Upper lobe of left lung (tissue), 6 donors: ENCODE data around the gene CABLES1. TPM values are rescaled to one million over a fixed set of nuclear protein-coding genes. Genes with fewer than 3 reads are reported as not detected.
A peak's percentile ranks its signal among the peaks of the same experiment; 100 is the strongest.

ENCODE experiments used
- ATAC-seq, 2 donors: fragments of 200-7000 bp; cut with Tn5 transposase; one replicate each; pipeline ENCODE4 v1.9.1; 2022; ENCODE audit warnings: mild to moderate bottlenecking in 2 of 2, moderate library complexity in 2 of 2; ENCODE audit not compliant: low FRiP score in 2 of 2
- DNase-seq, 2 donors: peaks; one replicate each; pipeline ENCODE4 v3.0.0-alpha.2; 2019 to 2020
- H3K27ac ChIP-seq, 4 donors: fragments of 200-600 bp; sonication (generic); one replicate each; pipeline ENCODE4 v1.5.1; 2016 to 2019
- H3K27me3 ChIP-seq, 4 donors: fragments of 200-600 bp; sonication (generic); one replicate each; pipeline ENCODE4 v1.5.1; 2017 to 2019
- H3K36me3 ChIP-seq, 4 donors: fragments of 200-600 bp; sonication (generic); one replicate each; pipeline ENCODE4 v1.5.1; 2016 to 2019
- H3K4me1 ChIP-seq, 4 donors: fragments of 200-600 bp; sonication (generic); one replicate each; pipeline ENCODE4 v1.5.1; 2018 to 2019
- H3K4me3 ChIP-seq, 4 donors: fragments of 200-600 bp; sonication (generic); one replicate each; pipeline ENCODE4 v1.5.1; 2017 to 2019; ENCODE audit warnings: mild to moderate bottlenecking in 2 of 4, moderate library complexity in 1 of 4
- H3K9me3 ChIP-seq, 4 donors: fragments of 200-600 bp; sonication (generic); one replicate each; pipeline ENCODE4 v1.5.1; 2018 to 2019
- EP300 ChIP-seq, 4 donors: sonication (generic); formaldehyde crosslinking; IDR thresholded peaks; one replicate each; pipeline ENCODE4 v1.5.1; 2017; ENCODE audit warnings: antibody characterized with exemption in 4 of 4, control low read depth in 2 of 4
- POLR2A ChIP-seq, 4 donors: fragments of 450-650 bp; IDR thresholded peaks; one replicate each; pipeline ENCODE4 v1.5.1; 2016 to 2017; ENCODE audit warnings: antibody characterized with exemption in 4 of 4, mild to moderate bottlenecking in 2 of 4
- POLR2AphosphoS5 ChIP-seq, 2 donors: sonication (generic); formaldehyde crosslinking; IDR thresholded peaks; one replicate each; pipeline ENCODE4 v1.5.1; 2017; ENCODE audit warnings: antibody characterized with exemption in 2 of 2
- WGBS, 2 donors: methylation state at CpG; one replicate each; pipeline ENCODE4 v1.1.5; 2017 to 2018; 5-methylcytosine and 5-hydroxymethylcytosine counted together
- total RNA-seq, 6 donors: library from RNA; depleted of rRNA in 4 of 6; stranded (reverse); fragments of >200 nt in 4 of 6; gene quantifications; one replicate each; pipeline versions ENCODE4 v1.1.0 to v1.2.1, GENCODE V29; 2016 to 2021
- TF ChIP-seq, protein P1 (sequence below), 6 experiments: fragments of 450-650 bp in 4 of 6; fragments of 200-600 bp in 2 of 6; sonication (generic) in 2 of 6; IDR thresholded peaks; one replicate each; pipeline ENCODE4 v1.5.1; 2016 to 2019; ENCODE audit warnings: antibody characterized with exemption in 6 of 6
- donor health status: DM: no; HTN: no; CAD: no; lungs with moderate emphysema.
- donor health status: DM: no; HTN: yes; CAD: no; lungs with severe emphysema.

The CABLES1 gene
- total RNA-seq, 6 donors from 2014 or later: 24.6 to 63.9 (median 40.9) TPM

DNA sequence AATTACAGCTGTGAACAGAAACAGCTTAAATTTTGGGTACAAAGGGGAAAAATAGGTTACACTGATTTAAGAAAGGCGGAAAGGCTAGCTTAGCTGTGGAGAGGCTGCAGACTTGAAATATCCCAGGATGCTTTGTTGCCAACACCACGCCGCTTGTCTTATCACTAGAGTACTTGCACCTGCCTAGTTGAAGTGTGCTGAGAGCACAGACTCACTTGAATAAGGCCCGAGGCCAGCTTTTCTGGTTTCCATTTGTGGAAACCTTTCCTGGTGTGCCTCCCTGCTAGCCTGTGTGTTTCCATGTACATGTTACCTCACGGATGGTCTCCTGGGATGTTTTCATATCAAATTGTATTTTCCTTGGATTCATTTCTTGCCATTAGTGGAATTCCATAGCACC is 3.2 kb downstream of the CABLES1 start:
- Histone ChIP-seq H3K27me3 (peaks cover 0 to 17% (median 0%) of the 10 kb centered on the region in 4 donors), H3K27ac (peak overlapping the region in 2 of 4 donors; percentile 57 to 95), H3K36me3 (no peaks in the 10 kb centered on the region), H3K4me3 (peak overlapping the region in 2 of 4 donors; percentile 60 to 75), H3K9me3 (no peaks in the 10 kb centered on the region), H3K4me1 (peaks cover 43 to 80% (median 60%) of the 10 kb centered on the region in 4 donors)
- DNase-seq: peak in 1 of 2 donors; percentile 87
- peak in 1 of 2 donors; percentile 51 for ATAC-seq
- peak in 1 of 4 donors; percentile 22 for TF ChIP-seq POLR2A (IDR thresholded peaks at IDR 0.05)
- peak in 1 of 4 donors; percentile 57 for TF ChIP-seq EP300 (IDR thresholded peaks at IDR 0.05)
- peak; percentile 23 to 68 for TF ChIP-seq POLR2AphosphoS5 (IDR thresholded peaks at IDR 0.05)
- TF ChIP-seq, protein P1, sequence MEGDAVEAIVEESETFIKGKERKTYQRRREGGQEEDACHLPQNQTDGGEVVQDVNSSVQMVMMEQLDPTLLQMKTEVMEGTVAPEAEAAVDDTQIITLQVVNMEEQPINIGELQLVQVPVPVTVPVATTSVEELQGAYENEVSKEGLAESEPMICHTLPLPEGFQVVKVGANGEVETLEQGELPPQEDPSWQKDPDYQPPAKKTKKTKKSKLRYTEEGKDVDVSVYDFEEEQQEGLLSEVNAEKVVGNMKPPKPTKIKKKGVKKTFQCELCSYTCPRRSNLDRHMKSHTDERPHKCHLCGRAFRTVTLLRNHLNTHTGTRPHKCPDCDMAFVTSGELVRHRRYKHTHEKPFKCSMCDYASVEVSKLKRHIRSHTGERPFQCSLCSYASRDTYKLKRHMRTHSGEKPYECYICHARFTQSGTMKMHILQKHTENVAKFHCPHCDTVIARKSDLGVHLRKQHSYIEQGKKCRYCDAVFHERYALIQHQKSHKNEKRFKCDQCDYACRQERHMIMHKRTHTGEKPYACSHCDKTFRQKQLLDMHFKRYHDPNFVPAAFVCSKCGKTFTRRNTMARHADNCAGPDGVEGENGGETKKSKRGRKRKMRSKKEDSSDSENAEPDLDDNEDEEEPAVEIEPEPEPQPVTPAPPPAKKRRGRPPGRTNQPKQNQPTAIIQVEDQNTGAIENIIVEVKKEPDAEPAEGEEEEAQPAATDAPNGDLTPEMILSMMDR (IDR thresholded peaks at IDR 0.05): no peak
- WGBS, 2 donors: 65 to 66% methylated on average over 5 of the region's 5 CpGs

DNA sequence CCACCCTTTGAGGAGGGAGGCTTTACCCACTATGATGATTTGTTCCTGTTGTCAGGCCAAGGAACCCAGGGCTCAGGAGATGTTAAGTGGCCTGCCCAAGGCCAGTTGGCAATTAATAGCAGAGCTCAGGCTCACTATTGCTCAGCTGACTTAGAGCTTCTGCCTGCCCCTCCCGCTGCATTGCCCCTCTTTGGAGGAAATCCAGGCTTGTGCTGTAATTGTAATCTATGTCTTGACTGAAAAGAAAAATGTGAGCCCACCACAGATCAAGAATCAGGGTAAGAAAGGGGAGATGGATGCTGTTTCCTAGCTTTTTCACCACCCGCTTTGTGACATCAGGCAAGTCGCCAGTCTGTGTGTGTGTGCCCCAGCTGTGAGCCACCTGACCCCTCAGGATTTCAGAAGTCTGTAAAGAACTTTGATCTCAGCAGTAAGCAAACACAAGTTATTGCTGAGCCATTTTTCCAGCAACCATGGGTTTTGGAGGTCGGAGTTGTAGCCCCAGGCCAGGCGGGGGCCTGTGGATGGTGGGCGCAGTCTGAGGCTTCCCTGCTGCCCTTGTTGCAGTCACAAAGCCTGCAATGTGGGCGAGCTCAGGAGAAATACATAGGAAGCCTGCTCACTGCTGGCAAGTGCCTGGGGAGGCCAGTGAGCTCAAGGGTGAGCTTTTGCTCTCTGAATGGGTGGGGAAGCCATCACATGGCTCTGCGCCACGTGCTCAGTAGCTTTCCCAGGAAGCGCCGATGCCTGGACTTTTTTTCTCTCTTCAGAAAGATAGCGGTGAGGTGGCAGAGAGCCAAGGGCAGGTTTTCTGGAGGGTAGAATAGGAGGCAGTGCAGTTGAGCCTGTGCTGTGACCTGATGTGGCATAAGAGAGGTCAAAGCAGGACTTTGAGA is 6.1 kb downstream of the CABLES1 start:
- Histone ChIP-seq H3K4me1 (peaks cover 43 to 64% (median 54%) of the 10 kb centered on the region in 4 donors), H3K9me3 (no peaks in the 10 kb centered on the region), H3K27ac (peak overlapping the region; percentile 32 to 87 (median 54)), H3K27me3 (peaks cover 0 to 6% (median 0%) of the 10 kb centered on the region in 4 donors), H3K36me3 (no peaks in the 10 kb centered on the region), H3K4me3 (no peak overlapping the region)
- ATAC-seq: no peak
- DNase-seq: peak in 1 of 2 donors; percentile 56
- TF ChIP-seq, protein P1 (IDR thresholded peaks at IDR 0.05): no peak
- TF ChIP-seq POLR2AphosphoS5 (IDR thresholded peaks at IDR 0.05) (no peak), EP300 (IDR thresholded peaks at IDR 0.05) (no peak), POLR2A (IDR thresholded peaks at IDR 0.05) (no peak)
- WGBS, 2 donors: 60 to 69% methylated on average over 8 to 12 of the region's 12 CpGs

DNA sequence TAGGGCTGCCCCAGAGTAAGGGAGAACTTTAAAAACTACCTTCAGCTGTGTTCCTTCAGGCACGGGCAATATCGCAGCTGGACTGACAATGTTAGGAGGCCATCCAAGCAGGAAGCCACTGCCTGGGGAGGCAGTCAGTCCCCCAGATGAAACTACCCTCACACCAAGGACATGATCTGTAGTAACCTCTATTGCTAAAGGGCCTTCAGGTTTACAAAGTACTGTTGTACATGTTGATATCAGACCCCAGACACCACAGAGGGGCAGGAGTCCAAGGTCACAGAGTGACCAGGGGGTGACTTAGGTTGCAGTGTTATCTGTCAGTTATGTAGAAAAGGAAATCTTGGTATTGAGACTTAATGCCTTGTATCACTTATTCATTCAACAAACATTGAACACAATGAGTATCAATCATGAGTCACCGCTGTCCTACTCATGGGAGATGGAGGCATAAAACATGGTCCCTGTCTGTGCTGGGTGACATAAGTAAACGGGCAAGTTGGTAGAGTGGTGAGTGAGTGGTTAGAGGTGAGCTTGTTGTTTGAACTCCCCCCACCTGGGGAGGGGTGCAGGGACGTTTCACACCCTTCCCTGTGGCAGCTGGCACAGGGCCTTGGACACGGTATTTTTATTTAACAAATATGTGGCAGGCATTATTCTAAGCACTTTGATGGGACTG is 7.1 kb downstream of the CABLES1 start:
- H3K4me3 ChIP-seq: no peak overlapping the region
- peaks cover 36 to 57% (median 48%) of the 10 kb centered on the region in 4 donors for H3K4me1 ChIP-seq
- no peak for ATAC-seq
- H3K27ac ChIP-seq: peak overlapping the region; percentile 48 to 87 (median 78)
- no peak for TF ChIP-seq POLR2A (IDR thresholded peaks at IDR 0.05)
- TF ChIP-seq EP300 (IDR thresholded peaks at IDR 0.05): no peak
- no peak for DNase-seq
- no peaks in the 10 kb centered on the region for H3K9me3 ChIP-seq
- no peaks in the 10 kb centered on the region for H3K36me3 ChIP-seq
- H3K27me3 ChIP-seq: no peaks in the 10 kb centered on the region
- 48 to 58% methylated on average over 6 of the region's 6 CpGs for WGBS, 2 donors

DNA sequence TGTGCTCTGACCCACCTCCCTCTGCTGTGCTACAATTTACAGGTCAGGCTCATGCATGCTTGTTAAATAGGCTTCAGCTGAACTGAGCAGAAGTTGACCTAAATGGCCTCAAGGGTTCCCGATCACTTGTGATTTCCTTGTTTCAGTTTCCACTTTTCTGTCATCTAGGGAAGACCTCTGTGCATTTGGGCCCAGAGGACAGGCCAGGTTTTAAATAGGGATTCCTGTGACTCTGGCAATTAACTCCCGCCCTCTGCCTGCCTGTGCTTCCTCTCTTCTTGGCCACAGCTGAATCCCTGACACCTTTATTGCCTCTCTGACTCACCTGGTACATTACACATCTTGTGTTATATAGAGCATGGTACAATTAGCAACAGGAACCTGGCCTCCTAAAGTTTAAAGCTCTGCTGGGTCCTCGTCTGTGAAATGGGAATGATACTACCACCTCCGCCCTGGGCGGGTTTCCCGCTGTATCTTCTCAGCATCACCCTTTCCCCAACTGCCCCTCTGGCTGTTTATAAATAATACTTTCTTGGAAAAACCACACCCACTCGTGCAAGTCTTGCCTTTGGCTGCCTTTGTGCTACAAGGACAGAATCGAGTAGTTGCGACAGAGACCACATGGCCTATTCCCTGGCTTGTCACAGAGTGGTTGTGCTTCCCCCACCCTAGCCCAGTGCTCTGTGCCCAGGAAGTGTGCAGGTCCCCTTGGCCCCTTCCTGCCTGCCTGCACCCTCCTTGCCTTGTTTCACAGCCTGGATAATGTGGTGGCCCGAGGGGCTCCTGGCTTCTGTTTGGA is 7.9 kb downstream of the CABLES1 start:
- WGBS, 2 donors: 41 to 49% methylated on average over 10 of the region's 10 CpGs
- TF ChIP-seq POLR2AphosphoS5 (IDR thresholded peaks at IDR 0.05) (peak in 1 of 2 donors; percentile 67), EP300 (IDR thresholded peaks at IDR 0.05) (peak in 1 of 4 donors; percentile 43), POLR2A (IDR thresholded peaks at IDR 0.05) (no peak)
- TF ChIP-seq, protein P1 (IDR thresholded peaks at IDR 0.05): peak in 1 of 6 experiments; percentile 8
- Histone ChIP-seq H3K9me3 (no peaks in the 10 kb centered on the region), H3K36me3 (no peaks in the 10 kb centered on the region), H3K27me3 (no peaks in the 10 kb centered on the region), H3K4me1 (peaks cover 36 to 50% (median 42%) of the 10 kb centered on the region in 4 donors), H3K4me3 (no peak overlapping the region), H3K27ac (peak overlapping the region; percentile 69 to 87 (median 78))
- DNase-seq: peak in 1 of 2 donors; percentile 87
- ATAC-seq: peak; percentile 77 to 81
